ENCODE data around the gene NME8.

DNA sequence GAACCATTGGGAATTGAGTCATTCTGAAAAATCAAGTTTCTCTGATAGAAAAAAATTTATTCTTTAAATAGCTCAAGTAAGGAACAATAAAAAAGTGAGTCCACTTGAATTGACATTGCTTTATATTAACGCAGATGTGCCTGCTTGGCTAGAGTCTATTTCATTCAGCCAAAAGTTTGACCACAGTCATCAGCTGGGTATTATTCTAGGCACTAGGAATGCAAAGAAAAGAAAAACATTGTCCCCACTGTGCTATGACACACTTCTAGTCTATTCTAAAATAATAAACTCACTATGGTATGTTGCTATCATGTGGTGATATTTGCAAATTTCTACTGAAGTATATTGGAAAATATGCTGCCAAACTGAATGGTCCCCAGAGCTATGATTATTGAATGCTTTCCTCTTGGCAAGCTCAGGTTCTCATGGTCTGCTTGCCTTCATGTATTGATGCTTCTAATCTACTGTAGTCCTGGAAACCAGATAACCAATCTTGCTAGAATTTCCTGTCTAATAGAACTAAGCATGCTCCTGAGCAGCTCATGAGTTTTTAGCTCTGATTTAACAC, 59.9 kb downstream of the NME8 start:
- TF ChIP-seq EZH2 (IDR thresholded peaks at IDR 0.05; ENCODE audit: borderline replicate concordance, low read depth, low read length, severe bottlenecking), result no peak
- TF ChIP-seq, protein P1, sequence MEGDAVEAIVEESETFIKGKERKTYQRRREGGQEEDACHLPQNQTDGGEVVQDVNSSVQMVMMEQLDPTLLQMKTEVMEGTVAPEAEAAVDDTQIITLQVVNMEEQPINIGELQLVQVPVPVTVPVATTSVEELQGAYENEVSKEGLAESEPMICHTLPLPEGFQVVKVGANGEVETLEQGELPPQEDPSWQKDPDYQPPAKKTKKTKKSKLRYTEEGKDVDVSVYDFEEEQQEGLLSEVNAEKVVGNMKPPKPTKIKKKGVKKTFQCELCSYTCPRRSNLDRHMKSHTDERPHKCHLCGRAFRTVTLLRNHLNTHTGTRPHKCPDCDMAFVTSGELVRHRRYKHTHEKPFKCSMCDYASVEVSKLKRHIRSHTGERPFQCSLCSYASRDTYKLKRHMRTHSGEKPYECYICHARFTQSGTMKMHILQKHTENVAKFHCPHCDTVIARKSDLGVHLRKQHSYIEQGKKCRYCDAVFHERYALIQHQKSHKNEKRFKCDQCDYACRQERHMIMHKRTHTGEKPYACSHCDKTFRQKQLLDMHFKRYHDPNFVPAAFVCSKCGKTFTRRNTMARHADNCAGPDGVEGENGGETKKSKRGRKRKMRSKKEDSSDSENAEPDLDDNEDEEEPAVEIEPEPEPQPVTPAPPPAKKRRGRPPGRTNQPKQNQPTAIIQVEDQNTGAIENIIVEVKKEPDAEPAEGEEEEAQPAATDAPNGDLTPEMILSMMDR (IDR thresholded peaks at IDR 0.05; ENCODE audit: borderline replicate concordance, extremely low read depth, low read length, poor library complexity, severe bottlenecking), result no peak
